ENCODE data around the gene MAP3K20. TPM values are rescaled to one million over a fixed set of nuclear protein-coding genes. Genes with fewer than 3 reads are reported as not detected.
"Not testable (repeated sequence)": the region's sequence is repeated elsewhere in the genome, so short reads cannot be mapped to it uniquely, and the experiment has no call there.

MAP3K20 gene
- total RNA-seq (2014; rRNA removed; shearing (Covaris generic); ENCODE audit: low replicate concordance), result 32.8 and 53.5 TPM in 2 replicates

- peak within 1 kb of the TSS; percentile 65 for H3K4me3 ChIP-seq
- peak; percentile 80 for DNase-seq
- no peaks in the 10 kb centered on the region for H3K27me3 ChIP-seq
- H3K9me3 ChIP-seq, result no peaks in the 10 kb centered on the region
- no peaks in the 10 kb centered on the region; the same call in none of the 2 replicates for H3K36me3 ChIP-seq
Observed at GRCh38 chr2:173075781-173076580, at the start of gene MAP3K20. Gene MAP3K20, plus strand, starts transcription at chr2:173075846. Its CDS starts 15,186 bp downstream, at chr2:173091032.

- no peak for DNase-seq
- no peaks in the 10 kb centered on the region for H3K9me3 ChIP-seq
- H3K27me3 ChIP-seq, result no peaks in the 10 kb centered on the region
- H3K4me3 ChIP-seq, result no peak overlapping the region
- no peaks in the 10 kb centered on the region for H3K36me3 ChIP-seq
Observed at GRCh38 chr2:173026479-173026878, 49.2 kb upstream of the MAP3K20 start.

- no peaks in the 10 kb centered on the region for H3K36me3 ChIP-seq
- DNase-seq, result peak; percentile 48
- H3K4me3 ChIP-seq, result no peak overlapping the region
- H3K27me3 ChIP-seq, result no peaks in the 10 kb centered on the region
- no peaks in the 10 kb centered on the region for H3K9me3 ChIP-seq
Observed at GRCh38 chr2:173027181-173028128, 48.2 kb upstream of the MAP3K20 start.

- no peaks in the 10 kb centered on the region for H3K27me3 ChIP-seq
- no peaks in the 10 kb centered on the region for H3K9me3 ChIP-seq
- H3K4me3 ChIP-seq, result no peak overlapping the region
- H3K36me3 ChIP-seq, result no peaks in the 10 kb centered on the region
- no peak for DNase-seq
Observed at GRCh38 chr2:173028141-173028540, 47.5 kb upstream of the MAP3K20 start.

- no peak overlapping the region for H3K4me3 ChIP-seq
- H3K27me3 ChIP-seq, result no peaks in the 10 kb centered on the region
Observed at GRCh38 chr2:173028671-173029070, 47.0 kb upstream of the MAP3K20 start.

GRCh38 chr2:173030561-173031490 lies 44.8 kb upstream of the MAP3K20 start:
- Histone ChIP-seq H3K36me3 (no peaks in the 10 kb centered on the region), H3K4me3 (no peak overlapping the region), H3K27me3 (no peaks in the 10 kb centered on the region), H3K9me3 (no peaks in the 10 kb centered on the region)
- DNase-seq, result no peak

More at GRCh38 chr2:173028671-173029070, 47.0 kb upstream of the MAP3K20 start:
- H3K36me3 ChIP-seq, result no peaks in the 10 kb centered on the region
- H3K9me3 ChIP-seq, result no peaks in the 10 kb centered on the region
- no peak for DNase-seq

- no peaks in the 10 kb centered on the region for H3K27me3 ChIP-seq
- no peak overlapping the region for H3K4me3 ChIP-seq
- no peaks in the 10 kb centered on the region for H3K9me3 ChIP-seq
- no peaks in the 10 kb centered on the region for H3K36me3 ChIP-seq
- no peak for DNase-seq
Observed at GRCh38 chr2:173032032-173032431, 43.6 kb upstream of the MAP3K20 start.

GRCh38 chr2:173033084-173033483 lies 42.6 kb upstream of the MAP3K20 start:
- DNase-seq, result no peak
- H3K27me3 ChIP-seq, result no peaks in the 10 kb centered on the region

GRCh38 chr2:173034143-173034542 lies 41.5 kb upstream of the MAP3K20 start:
- no peaks in the 10 kb centered on the region for H3K36me3 ChIP-seq
- no peak overlapping the region for H3K4me3 ChIP-seq
- no peak for DNase-seq
- H3K27me3 ChIP-seq, result no peaks in the 10 kb centered on the region
- H3K9me3 ChIP-seq, result no peaks in the 10 kb centered on the region

More at GRCh38 chr2:173033084-173033483, 42.6 kb upstream of the MAP3K20 start:
- Histone ChIP-seq H3K4me3 (no peak overlapping the region), H3K36me3 (no peaks in the 10 kb centered on the region), H3K9me3 (no peaks in the 10 kb centered on the region)

- Histone ChIP-seq H3K36me3 (no peaks in the 10 kb centered on the region), H3K27me3 (no peaks in the 10 kb centered on the region), H3K4me3 (no peak overlapping the region), H3K9me3 (no peaks in the 10 kb centered on the region)
- no peak for DNase-seq
Observed at GRCh38 chr2:173037245-173038120, 38.2 kb upstream of the MAP3K20 start.

GRCh38 chr2:173038257-173038656 lies 37.4 kb upstream of the MAP3K20 start:
- not testable (repeated sequence) for H3K4me3 ChIP-seq, DNase-seq, H3K9me3 ChIP-seq, H3K27me3 ChIP-seq, H3K36me3 ChIP-seq

GRCh38 chr2:173040729-173041128 lies 34.9 kb upstream of the MAP3K20 start:
- no peak for DNase-seq
- no peaks in the 10 kb centered on the region for H3K27me3 ChIP-seq
- H3K9me3 ChIP-seq, result no peaks in the 10 kb centered on the region
- no peak overlapping the region for H3K4me3 ChIP-seq
- no peaks in the 10 kb centered on the region for H3K36me3 ChIP-seq

- no peaks in the 10 kb centered on the region for H3K36me3 ChIP-seq
- H3K27me3 ChIP-seq, result no peaks in the 10 kb centered on the region
- DNase-seq, result no peak
- no peaks in the 10 kb centered on the region for H3K9me3 ChIP-seq
- no peak overlapping the region for H3K4me3 ChIP-seq
Observed at GRCh38 chr2:173043476-173043875, 32.2 kb upstream of the MAP3K20 start.

GRCh38 chr2:173043897-173044519 lies 31.6 kb upstream of the MAP3K20 start:
- Histone ChIP-seq H3K9me3 (no peaks in the 10 kb centered on the region), H3K4me3 (no peak overlapping the region), H3K27me3 (no peaks in the 10 kb centered on the region), H3K36me3 (no peaks in the 10 kb centered on the region)
- DNase-seq, result no peak

- Histone ChIP-seq H3K36me3 (no peaks in the 10 kb centered on the region), H3K4me3 (no peak overlapping the region), H3K27me3 (no peaks in the 10 kb centered on the region), H3K9me3 (no peaks in the 10 kb centered on the region)
- DNase-seq, result no peak
Observed at GRCh38 chr2:173044686-173045085, 31.0 kb upstream of the MAP3K20 start.

Measured in MG63 (cell line).